Activated CD4-positive, alpha-beta T cell treated with anti-CD3 and anti-CD28 coated beads, Interleukin-10, Interleukin-2, amounts not matched to agents 100 ng/mL and 50 ng/mL, durations not matched to agents 16 hours and 8 hours (primary cell): ENCODE measurements around the gene ZFYVE21.
"Not testable (repeated sequence)": the region's sequence is repeated elsewhere in the genome, so short reads cannot be mapped to it uniquely, and the experiment has no call there.

Source experiments
- DNase-seq: peaks from one replicate; pipeline ENCODE4 v3.0.0-alpha.2; 2020

The ZFYVE21 gene

DNA sequence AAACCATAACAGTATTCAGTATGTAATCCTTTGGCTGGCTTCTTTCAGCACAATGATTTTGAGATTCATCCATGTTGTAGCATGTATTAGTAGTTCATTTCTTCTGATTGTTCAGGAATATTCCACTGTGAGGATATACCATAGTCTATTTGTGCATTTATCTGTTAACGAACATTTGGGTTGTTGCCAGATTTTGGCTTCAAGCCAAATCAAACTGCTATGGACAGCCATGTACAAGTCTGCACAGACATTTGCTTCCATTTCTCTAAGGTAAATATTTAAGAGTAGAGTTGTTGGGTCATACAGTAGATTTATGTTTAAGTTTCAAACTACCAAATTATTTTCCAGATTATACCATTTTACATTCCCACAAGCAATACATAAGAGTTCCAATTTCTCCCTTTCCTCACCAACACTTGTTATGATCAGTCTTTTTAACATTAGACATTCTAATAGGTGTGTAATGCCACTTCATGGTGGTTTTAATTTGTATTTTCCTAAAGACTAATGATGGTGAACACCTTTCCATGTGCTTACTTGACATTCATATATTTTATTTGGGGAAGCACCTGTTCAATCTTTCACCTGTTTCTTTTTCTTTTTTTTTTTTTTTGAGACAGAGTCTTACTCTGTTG, 56.6 kb downstream of the ZFYVE21 start:
- no peak for DNase-seq

- DNase-seq: no peak
Measured at GRCh38 chr14:103773521-103773920, 57.9 kb downstream of the ZFYVE21 start.

GRCh38 chr14:103775506-103775905, 59.9 kb downstream of the ZFYVE21 start:
- DNase-seq: no peak

GRCh38 chr14:103776319-103776718, 60.7 kb downstream of the ZFYVE21 start:
- DNase-seq: not testable (repeated sequence)

DNA sequence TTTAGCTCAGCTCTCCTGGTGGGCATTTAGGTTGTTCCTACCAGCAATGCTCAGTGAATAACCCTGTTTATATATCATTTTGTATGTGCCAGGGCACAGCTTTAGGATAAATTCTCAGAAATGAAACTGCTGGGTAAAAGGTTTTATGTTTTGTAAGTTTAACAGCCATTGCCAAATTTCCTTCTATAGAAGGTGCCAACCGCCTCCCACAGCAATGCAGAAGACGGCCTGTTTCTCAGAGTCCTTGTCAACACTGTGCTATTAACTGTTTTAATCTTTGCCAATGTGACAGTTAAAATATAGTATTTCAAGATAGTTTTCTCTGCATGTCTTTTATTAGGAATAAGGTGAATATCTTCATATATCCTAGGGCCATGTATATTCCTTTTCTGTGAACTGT, 66.8 kb downstream of the ZFYVE21 start:
- DNase-seq: no peak
